Psoas muscle (tissue), 8 donors: ENCODE results near the gene STK38. TPM values are rescaled to one million over a fixed set of nuclear protein-coding genes. Genes with fewer than 3 reads are reported as not detected.

ENCODE experiments used
- ATAC-seq, 4 donors: fragments of 200-7000 bp; cut with Tn5 transposase; one replicate each; pipeline ENCODE4 v1.9.1; 2020; ENCODE audit warnings: moderate library complexity in 3 of 4, mild to moderate bottlenecking in 2 of 4
- DNase-seq, 2 donors: peaks; one replicate each; pipeline ENCODE4 v3.0.0-alpha.2; 2020
- H3K27ac ChIP-seq: fragments of 200-600 bp; one replicate; pipeline ENCODE4 v1.8.0; 2022
- H3K27me3 ChIP-seq, 3 donors: fragments of 200-600 bp in 1 of 3; one replicate each; pipeline versions ENCODE4 v1.6.1 to v1.8.0; 2013 to 2022; ENCODE audit warnings: low read length in 2 of 3, mild to moderate bottlenecking in 2 of 3, moderate library complexity in 1 of 3; ENCODE audit not compliant: insufficient read depth in 3 of 3
- H3K36me3 ChIP-seq, 2 donors: fragments of 200-600 bp in 1 of 2; one replicate each; pipeline versions ENCODE4 v1.6.1 to v1.8.0; 2013 to 2022; ENCODE audit warnings: low read depth in 1 of 2, mild to moderate bottlenecking in 1 of 2, moderate library complexity in 1 of 2; ENCODE audit not compliant: insufficient read depth in 1 of 2
- H3K4me1 ChIP-seq: fragments of 200-600 bp; one replicate; pipeline ENCODE4 v1.8.0; 2022
- H3K4me3 ChIP-seq: fragments of 200-600 bp; one replicate; pipeline ENCODE4 v1.8.0; 2022; ENCODE audit warnings: mild to moderate bottlenecking
- H3K9me3 ChIP-seq: fragments of 200-600 bp; one replicate; pipeline ENCODE4 v1.8.0; 2022
- CTCF ChIP-seq: fragments of 200-600 bp; IDR thresholded peaks from one replicate; pipeline ENCODE4 v1.8.0; 2022; ENCODE audit warnings: antibody characterized with exemption
- WGBS, 3 donors: extraction: QIAGEN DNeasy Blood & Tissue Kit; methylation state at CpG; one replicate each; pipeline versions ENCODE4 v1.1.6 to v1.1.7; 2013; 5-methylcytosine and 5-hydroxymethylcytosine counted together
- intact Hi-C, 2 donors: fragments of 100-400 bp; cut with DNase I; formaldehyde crosslinking; loops; one replicate each; pipeline versions ENCODE4 v1.11.0 to v1.14.2; 2022
- polyA plus RNA-seq, 3 donors: library from polyadenylated mRNA; stranded (reverse); fragments of 200-250 nt; gene quantifications; one replicate each; pipeline ENCODE4 v1.2.3, GENCODE V29; 2013
- total RNA-seq, 4 donors: library from RNA; stranded (reverse); fragmentation: NEBNext Ultra II Directional in 2 of 4; extraction: Animal tissue kit (Norgen Biotek cat#: 25700) in 2 of 4; gene quantifications; one replicate each; pipeline versions ENCODE4 v1.2.1 to v1.2.4, GENCODE V29; 2021 to 2023
- donor health status: healthy with polysubstance abuse.
- donor health status: DM: no; HTN: no; CAD: no; lungs with moderate emphysema.
- donor health status: Bipolar disorder and iron deficiency.
- donor health status: healthy.
- donor health status: DM: yes; HTN: yes; CAD: no.
- donor health status: DM: no; HTN: no; CAD: no.
- donor health status: DM: no; HTN: no; CAD: no.
- donor health status: DM: yes; HTN: yes; CAD: no.

STK38 gene
- total and polyA plus RNA-seq, 7 donors = 7.7 to 18.9 (median 11.7) TPM

DNA sequence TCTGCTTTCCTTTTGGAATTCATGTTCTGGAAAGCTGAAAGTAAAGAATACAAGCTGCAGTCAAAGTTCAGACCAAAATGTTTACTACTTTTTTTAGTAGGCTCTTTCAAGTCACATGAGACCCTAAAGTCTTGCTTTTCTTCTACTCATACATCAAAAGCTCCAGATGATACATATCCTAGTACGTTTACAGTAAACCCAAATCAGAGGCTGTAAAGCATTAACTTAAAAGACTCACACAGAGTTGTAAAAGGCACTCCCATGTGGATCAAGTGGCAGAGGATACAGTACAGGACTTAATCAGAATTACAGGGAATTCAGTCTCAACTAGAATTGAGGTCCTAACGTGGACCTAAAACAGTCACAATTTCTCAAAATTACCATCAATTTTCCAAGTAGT is 40.7 kb downstream of the STK38 start:
- intact Hi-C loops = no loop called here
- no peak for ATAC-seq
- no peak overlapping the region for H3K27ac ChIP-seq
- H3K4me3 ChIP-seq = no peak overlapping the region
- 75 to 86% (median 79%) methylated on average over 2 of the region's 2 CpGs for WGBS, 3 donors
- no peaks in the 10 kb centered on the region for H3K27me3 ChIP-seq
- no peak for TF ChIP-seq CTCF
- DNase-seq = no peak
- no peaks in the 10 kb centered on the region for H3K4me1 ChIP-seq
- no peaks in the 10 kb centered on the region for H3K9me3 ChIP-seq
- H3K36me3 ChIP-seq = peaks cover 0 to 60% of the 10 kb centered on the region in 2 donors

DNA sequence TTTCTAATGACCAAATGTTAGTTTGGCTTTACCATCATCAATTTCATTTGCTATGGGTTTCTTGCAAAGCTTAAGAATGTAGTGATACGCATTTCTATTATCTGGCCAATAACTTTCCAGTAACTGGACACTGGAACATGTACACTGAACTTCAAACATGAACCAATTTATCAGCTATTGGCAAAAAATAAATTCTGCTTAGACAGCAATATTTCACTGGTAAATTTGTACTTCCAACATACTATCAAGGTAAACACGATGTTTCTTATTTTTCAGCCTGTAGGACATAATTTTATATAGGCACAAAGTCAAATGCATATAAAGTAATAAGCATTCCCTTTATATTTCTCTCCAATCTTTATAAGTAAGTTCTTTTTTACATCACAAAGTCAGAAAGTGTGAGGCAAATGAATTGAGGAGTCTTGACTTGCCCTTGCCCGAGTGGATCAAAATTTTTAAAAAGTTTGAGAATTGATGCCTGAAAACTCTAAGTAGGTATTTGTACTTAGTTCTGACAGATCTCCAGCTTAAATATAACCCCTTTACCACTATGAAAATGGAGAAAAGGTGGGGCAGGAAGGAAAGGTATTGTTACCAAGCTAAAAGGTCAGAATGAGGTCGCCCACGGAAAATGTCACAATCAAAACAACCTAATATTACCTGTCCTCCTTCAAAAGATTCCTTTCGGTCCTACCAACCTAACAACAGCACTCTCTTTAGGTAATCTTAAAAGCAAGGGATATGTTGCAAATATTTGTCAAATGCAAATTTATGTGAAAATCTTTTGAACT is 41.3 kb downstream of the STK38 start:
- ATAC-seq = no peak
- TF ChIP-seq CTCF = no peak
- Histone ChIP-seq H3K27me3 (no peaks in the 10 kb centered on the region), H3K4me3 (no peak overlapping the region), H3K4me1 (no peaks in the 10 kb centered on the region), H3K9me3 (no peaks in the 10 kb centered on the region), H3K27ac (no peak overlapping the region), H3K36me3 (peaks cover 0 to 57% of the 10 kb centered on the region in 2 donors)
- 82 to 87% (median 85%) methylated on average over 6 of the region's 6 CpGs for WGBS, 3 donors
- no peak for DNase-seq
- intact Hi-C loops = no loop called here

GRCh38 chr6:36504982-36505381 is 42.3 kb downstream of the STK38 start:
- DNase-seq (no peak), ATAC-seq (no peak)
- TF ChIP-seq CTCF = no peak
- Histone ChIP-seq H3K4me1 (no peaks in the 10 kb centered on the region), H3K27ac (no peak overlapping the region), H3K4me3 (no peak overlapping the region), H3K36me3 (peaks cover 0 to 54% of the 10 kb centered on the region in 2 donors), H3K27me3 (no peaks in the 10 kb centered on the region), H3K9me3 (no peaks in the 10 kb centered on the region)
- 95 to 100% (median 100%) methylated on average over 2 of the region's 2 CpGs for WGBS, 3 donors
- intact Hi-C loops = no loop called here

GRCh38 chr6:36504181-36504580 is 43.1 kb downstream of the STK38 start:
- Histone ChIP-seq H3K27ac (no peak overlapping the region), H3K27me3 (no peaks in the 10 kb centered on the region), H3K9me3 (no peaks in the 10 kb centered on the region), H3K36me3 (peaks cover 0 to 56% of the 10 kb centered on the region in 2 donors), H3K4me3 (no peak overlapping the region), H3K4me1 (no peaks in the 10 kb centered on the region)
- DNase-seq = no peak
- TF ChIP-seq CTCF = no peak
- ATAC-seq = no peak
- WGBS, 3 donors = 86 to 88% (median 87%) methylated on average over 3 of the region's 3 CpGs
- intact Hi-C loops = no loop called here

GRCh38 chr6:36501686-36502085 is 45.6 kb downstream of the STK38 start:
- 83 to 92% (median 90%) methylated on average over 6 of the region's 6 CpGs for WGBS, 3 donors
- H3K27ac ChIP-seq = no peak overlapping the region
- no peaks in the 10 kb centered on the region for H3K27me3 ChIP-seq
- DNase-seq (no peak), ATAC-seq (no peak)
- H3K4me1 ChIP-seq = no peaks in the 10 kb centered on the region
- no peak for TF ChIP-seq CTCF
- H3K4me3 ChIP-seq = no peak overlapping the region
- intact Hi-C loops = no loop called here
- H3K36me3 ChIP-seq = peaks cover 0 to 81% of the 10 kb centered on the region in 2 donors
- H3K9me3 ChIP-seq = no peaks in the 10 kb centered on the region
